ENCODE measurements around the gene SCP2.

Gene SCP2

DNA sequence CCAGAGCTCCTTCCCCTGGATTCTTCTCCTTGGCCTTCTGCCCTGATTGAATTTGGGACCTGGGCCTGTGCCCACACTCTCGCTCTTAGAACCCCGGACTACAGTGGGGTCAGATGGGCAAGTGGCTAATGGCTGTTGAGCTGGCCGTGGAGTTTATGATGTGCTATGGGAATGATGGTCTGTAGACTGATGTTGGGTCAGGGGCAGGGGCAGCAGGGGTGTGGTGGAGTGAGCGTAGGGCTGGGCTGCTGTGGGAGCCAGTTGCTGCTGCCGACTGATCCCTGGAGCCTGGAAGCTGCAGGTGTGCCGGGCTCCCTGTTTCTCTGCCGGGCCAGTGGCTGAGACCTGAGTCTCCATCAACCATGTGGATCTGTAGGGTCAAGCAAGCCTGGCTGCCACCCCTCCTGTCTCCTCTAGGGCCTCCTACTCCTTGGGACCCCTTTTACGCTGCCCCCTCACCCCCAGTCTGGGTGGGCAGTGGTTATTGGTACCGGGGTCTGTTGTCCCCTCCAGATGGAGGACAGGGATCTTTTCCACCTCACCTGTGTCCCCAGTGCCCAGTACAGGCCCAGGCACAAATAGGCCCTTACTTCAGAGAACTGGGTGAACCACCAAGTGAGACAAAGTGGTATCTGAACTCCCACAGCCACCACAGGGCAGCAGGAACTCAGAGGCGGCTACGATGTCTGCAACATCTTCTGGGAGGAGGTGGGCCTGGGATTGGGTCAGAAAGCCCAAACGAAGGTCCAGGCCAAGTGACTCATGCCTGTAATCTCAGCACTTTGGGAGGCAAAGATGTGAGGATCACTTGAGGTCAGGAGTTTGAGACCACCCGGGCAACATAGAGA is 140.0 kb downstream of the SCP2 start:
- DNase-seq (ENCODE audit: low read depth, low spot score): no peak

DNA sequence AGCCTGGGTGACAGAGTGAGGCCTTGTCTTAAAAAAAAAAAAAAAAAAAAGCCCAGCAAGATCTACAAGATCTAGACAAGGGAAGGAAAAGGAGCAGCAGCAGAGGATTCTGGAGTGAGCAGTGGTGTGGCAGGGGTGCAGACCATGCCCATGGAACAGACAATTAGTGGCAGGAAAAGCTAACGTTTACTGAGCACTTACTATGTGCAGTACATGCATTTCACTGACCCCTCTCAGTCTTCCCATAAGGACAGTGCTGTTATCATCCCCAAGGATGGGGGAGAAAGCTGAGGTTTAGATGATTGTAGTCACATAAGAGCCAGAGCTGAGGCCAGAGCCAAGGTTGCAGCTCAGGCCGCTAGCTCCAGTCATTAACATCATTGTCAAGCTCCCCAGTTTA is 140.8 kb downstream of the SCP2 start:
- no peak for DNase-seq (ENCODE audit: low read depth, low spot score)

DNA sequence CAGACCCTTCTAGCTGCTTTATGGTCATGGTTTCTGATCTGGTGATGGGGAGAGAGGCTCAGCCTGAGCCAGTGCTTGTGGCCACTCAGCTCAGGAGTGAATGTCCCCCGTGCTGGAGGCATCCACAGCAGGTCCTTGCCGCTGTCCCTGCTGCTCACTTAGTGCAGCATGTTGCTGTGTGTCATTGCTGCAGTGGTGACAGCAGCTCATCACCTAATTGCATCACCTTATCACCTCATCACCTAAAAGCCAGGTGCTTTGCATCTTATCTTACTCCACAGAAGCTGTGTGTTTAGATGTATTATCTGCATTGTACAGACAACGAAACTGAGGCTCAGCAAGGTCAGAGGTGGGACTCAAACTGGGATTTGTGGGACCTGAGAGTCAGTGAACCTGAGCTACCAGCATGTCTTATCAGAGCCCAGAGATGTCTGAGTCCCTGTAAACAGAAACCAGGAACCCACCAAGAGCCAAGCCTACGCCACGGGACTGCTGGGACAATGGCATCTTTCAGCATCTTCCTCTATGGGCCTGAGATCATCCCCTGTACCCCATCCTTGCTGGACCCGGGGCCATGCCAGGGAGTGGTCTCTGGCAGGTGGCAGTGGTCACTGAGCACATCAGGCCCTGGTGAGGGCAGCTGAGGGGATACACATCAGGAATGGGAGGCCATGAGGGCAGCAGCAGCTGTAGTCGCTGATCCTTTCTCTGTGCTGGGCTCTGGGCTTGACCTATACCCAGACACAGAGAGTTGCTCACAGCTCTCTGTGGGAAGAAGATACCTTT is 141.4 kb downstream of the SCP2 start:
- DNase-seq (ENCODE audit: low read depth, low spot score): no peak

DNA sequence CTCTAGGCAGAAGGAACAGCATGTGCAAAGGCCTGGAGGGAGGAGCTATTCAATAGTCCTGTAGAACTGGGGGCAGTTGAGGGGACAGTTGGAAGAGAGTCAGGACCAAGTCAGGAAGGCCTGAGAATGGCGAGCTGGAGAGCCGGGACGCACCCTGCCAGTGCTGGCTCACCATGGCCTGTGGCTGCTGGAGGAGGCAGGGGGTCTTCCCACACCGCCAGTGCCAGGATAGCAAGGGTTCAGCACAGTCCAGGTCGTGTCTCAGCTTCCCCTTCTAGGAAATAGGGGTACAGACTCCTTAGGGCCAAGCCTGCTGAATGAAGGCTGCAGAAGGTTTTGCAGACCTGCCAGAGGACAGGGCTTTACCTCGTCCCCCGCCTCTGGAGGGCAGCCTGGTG is 142.2 kb downstream of the SCP2 start:
- DNase-seq (ENCODE audit: low read depth, low spot score): no peak

DNA sequence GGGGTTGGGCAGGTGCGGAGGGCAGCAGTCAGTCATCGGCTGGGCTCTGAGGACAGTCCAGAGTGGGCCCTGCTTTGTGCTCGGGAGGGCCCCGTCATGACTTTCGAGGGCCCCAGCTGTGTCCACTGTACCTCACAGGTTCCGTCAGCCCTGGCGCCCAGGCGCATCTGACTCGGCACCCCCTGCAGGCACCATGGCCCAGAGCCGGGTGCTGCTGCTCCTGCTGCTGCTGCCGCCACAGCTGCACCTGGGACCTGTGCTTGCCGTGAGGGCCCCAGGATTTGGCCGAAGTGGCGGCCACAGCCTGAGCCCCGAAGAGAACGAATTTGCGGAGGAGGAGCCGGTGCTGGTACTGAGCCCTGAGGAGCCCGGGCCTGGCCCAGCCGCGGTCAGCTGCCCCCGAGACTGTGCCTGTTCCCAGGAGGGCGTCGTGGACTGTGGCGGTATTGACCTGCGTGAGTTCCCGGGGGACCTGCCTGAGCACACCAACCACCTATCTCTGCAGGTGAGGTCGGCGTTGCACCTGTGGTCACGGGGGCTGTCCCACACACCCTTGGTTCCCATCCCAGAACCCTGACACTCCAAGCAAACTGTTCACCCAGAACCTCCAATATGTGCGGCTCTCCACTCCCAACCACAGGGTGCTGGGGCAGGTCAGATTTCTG is 142.7 kb downstream of the SCP2 start:
- no peak for DNase-seq (ENCODE audit: low read depth, low spot score)

DNA sequence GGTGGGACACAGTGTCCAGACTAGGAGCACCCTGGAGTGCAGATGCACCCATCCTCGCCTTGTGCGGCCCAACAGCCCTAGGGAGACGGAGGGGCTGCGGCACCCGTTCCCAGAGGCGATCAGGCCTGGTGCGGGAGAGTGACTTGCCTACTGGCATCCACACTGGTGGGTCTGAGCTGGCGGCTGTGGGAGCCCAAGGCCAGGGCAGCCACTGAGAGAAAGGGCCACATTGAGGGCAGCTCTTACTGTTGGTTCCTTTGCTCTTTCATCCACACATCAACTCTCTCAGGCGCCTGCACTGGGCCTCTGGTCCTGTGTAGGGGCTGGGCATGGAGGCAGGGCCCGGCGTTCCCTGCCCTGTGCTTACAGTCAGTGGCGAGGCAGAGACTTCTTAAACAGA is 143.5 kb downstream of the SCP2 start:
- no peak for DNase-seq (ENCODE audit: low read depth, low spot score)

DNA sequence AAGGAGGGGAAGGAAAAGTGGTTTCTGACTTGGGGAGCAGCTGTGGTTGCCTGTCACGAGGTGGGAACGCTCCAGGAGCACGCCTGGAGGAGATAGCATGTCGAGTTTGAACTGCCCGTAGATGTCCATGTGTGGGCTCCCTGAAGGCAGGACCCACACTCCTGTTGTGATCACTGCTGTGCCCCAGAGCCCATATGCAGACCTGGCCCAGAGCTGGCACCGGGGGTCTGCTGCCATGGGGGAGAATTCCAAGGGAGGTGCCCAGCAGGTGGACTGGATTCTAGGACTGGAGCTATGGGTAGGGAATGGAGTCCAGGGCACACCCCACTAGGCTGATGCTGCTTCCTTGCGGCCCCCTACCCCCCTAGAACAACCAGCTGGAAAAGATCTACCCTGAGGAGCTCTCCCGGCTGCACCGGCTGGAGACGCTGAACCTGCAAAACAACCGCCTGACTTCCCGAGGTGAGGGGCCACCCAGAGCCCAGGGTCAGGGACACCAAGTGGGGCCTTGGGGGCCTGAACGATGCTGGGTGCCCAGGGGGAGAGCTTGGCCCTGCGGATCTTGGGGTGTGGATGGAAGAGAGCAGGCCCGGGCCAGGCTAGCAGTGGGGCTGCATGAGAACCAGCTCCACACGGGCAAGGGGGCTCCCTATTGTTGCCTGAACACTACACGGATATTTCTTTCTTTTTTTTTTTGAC is 144.2 kb downstream of the SCP2 start:
- no peak for DNase-seq (ENCODE audit: low read depth, low spot score)

DNA sequence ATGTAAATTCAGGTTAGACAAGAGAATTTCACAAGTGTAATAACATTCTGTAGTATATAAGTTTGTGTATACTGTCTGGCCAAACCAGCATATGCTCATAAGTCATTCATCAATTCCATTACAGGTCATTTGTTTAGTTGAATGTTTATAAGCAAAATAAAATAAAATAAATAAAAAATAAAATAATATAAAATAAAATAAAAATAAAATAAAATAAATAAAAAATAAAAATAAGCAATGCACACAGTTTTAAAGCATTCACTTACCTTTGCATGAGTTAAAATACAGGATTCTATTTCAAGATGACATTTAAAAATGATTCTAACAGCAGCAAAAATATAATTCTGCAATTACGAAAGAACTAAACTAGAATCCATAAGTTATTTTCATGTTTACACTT is 144.8 kb downstream of the SCP2 start:
- no peak for DNase-seq (ENCODE audit: low read depth, low spot score)

DNA sequence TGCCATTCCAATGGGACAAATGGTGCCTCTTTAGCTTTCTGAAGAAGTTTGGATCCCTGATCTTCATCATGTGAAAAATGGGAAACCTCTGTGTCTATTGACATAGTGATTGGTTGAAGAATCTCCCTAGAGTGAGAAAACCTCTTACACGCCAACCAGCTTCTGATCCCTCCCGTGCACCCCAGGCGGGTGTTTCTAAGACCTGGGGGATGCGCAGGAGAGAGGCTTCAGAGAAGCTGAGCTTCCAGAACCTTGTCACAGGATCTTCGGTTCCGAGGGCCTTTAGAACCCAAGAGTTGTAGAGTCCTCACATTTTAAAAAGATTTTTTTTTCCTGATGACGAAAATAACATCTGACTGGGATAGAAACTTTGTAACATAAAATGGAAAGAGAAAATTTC is 146.2 kb downstream of the SCP2 start:
- no peak for DNase-seq (ENCODE audit: low read depth, low spot score)

DNA sequence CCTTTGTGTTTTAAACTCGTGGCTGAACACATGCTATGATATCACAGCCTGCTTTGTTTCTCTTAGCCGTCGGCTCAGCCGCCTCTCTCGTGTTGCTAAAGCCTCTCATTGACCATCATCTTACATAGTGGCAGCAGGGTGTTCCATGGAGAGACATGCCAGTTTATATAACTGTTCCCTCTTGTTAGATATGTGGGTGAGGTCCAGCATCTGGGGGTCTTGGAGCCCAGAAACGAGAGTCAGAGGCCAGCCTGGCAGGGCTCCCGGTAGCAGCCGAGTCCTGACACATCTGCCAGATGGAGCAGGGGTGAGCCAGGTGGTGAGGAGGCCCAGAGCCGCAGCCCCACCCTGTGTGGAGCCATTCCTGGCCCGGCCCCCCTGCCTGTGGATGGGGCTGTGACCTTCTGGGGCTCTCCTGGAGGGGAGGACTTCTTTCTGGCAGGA is 146.8 kb downstream of the SCP2 start:
- DNase-seq (ENCODE audit: low read depth, low spot score): no peak

DNA sequence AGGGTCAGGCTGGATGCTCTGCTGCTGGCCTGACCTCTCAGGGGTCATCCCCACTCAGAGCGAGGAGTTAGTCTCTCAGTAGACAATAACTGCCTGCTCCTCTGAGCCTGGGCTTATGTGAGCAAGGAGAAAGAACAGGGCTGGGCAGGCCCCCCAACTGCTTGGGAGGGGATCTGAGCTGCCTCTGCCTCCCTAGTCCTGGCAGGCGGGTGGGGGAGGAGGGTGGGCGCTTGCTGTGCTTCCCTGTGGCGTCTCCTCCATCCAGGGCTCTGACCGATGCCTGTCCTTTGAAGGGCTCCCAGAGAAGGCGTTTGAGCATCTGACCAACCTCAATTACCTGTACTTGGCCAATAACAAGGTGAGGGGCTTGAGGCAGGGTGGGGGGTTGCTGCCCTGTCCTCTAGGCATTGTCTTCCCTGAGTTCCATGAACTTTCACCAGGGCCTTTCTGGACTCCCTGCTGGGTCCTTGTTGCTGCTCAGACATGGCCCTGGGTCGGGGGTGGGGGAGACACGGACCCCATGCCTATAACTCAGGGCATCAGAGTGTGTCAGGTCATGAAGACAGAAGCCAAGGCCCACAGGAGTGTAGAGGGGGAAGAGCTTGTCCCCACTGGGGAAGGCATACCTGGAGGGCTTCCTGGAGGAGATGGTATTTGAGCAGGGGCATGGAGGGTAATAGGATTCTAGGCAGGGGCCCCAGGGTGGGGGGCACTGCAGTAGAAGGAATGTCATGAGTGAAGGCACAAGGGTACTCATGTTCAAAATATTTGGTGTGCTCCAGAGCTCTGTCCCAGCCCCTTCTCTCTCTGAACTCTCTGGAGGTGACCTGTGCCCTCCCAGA is 147.5 kb downstream of the SCP2 start:
- DNase-seq (ENCODE audit: low read depth, low spot score): no peak

DNA sequence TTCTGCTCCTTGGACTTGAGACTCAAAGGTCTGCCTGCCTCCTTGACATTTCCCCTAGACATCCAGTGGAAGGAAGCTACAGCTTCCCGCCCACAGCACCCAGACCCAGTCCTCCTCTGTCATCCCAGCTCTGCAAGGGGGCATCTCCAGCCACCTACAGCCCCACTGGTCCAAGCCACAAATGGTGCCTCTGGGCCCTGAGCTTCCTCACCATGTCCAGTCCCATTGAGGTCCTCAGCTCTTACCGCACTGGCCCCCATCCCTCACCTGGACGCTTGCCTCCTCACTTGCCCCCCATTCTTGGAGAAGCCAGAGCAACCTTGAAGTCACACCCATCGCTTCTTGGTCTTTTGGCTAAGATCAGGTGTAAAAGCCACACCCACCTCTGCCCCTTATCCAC is 148.1 kb downstream of the SCP2 start:
- no peak for DNase-seq (ENCODE audit: low read depth, low spot score)

DNA sequence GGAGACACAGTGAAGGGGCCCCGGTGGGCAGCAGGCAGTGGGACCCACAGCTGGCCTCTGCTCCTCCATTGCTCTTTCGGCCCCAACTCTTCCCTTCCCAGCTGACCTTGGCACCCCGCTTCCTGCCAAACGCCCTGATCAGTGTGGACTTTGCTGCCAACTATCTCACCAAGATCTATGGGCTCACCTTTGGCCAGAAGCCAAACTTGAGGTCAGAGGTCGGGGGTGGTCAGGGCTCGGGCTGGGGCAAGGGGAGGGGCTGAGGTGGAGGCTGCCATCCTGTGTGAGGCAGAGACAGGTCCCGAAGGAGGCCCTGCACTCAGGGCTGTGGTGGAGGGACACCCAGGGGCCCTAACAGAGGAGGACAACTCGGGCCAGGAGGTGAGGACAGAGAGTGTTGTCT is 148.7 kb downstream of the SCP2 start:
- DNase-seq (ENCODE audit: low read depth, low spot score): no peak

DNA sequence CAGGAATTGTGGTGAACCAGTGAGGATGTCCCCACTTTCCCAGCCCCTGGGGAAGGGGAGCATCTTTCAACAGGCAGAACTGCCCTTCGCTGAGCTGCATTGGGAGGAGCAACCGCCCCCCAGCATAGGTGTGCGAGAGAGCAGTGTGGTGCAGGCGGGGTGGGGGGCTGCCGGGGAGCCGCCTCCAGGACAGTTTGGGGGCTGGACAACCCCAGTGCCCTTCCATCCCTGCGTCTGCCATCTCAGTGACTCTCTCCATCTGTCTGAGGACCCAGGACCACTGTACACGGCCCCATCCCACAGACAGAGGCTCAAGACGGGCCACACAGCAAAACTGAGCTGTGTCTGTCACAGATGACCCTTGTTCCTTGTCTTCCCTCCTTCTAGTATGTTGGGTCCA is 149.1 kb downstream of the SCP2 start:
- DNase-seq (ENCODE audit: low read depth, low spot score): no peak

DNA sequence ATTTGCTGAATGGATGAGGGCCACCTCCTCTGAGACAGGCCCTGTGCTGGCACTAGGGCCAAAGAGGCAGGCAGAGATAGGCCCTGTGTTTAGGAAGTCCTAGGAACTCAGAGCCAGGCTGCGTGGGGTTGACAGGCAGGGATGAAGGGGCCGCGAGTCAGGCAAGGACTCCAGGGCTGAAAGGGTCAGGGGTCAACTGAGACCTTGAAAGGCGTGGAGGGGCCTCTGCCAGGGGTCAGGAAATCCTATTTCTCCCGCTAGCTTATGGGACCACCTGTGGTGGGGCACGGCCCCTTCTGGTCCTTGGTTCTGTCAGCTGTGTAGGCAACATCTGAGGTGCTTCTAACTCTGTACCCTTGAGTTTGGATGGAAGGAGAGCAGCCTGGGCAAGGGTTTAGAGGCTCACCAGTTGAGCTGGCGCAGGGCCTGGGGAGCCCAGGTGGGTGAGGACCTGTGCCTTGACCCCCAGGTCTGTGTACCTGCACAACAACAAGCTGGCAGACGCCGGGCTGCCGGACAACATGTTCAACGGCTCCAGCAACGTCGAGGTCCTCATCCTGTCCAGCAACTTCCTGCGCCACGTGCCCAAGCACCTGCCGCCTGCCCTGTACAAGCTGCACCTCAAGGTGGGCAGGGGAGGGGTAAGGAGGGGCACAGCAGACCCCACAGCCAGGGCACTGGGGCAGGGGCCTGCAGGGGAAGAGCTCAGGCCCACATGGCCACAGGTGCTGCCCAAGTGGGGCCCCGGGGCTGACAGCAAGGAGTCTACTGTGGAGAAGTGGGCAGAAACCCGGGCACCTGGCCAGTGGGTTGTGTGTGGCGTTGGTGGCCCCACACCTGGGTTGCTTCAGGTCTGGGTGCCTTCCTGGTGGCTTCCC is 149.9 kb downstream of the SCP2 start:
- no peak for DNase-seq (ENCODE audit: low read depth, low spot score)

DNA sequence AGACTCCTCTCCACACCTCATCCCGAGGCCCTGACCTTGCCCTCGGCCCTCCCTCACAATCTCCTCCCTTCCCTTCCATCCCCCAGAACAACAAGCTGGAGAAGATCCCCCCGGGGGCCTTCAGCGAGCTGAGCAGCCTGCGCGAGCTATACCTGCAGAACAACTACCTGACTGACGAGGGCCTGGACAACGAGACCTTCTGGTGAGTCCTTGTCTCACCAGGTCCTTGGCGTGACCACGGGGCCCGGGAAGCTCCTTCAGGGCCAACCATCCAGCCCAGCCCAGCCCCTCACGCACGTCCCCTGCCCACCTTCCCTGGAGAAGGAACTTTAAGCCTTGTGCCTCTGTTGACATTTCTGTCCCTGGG is 150.5 kb downstream of the SCP2 start:
- DNase-seq (ENCODE audit: low read depth, low spot score): no peak

DNA sequence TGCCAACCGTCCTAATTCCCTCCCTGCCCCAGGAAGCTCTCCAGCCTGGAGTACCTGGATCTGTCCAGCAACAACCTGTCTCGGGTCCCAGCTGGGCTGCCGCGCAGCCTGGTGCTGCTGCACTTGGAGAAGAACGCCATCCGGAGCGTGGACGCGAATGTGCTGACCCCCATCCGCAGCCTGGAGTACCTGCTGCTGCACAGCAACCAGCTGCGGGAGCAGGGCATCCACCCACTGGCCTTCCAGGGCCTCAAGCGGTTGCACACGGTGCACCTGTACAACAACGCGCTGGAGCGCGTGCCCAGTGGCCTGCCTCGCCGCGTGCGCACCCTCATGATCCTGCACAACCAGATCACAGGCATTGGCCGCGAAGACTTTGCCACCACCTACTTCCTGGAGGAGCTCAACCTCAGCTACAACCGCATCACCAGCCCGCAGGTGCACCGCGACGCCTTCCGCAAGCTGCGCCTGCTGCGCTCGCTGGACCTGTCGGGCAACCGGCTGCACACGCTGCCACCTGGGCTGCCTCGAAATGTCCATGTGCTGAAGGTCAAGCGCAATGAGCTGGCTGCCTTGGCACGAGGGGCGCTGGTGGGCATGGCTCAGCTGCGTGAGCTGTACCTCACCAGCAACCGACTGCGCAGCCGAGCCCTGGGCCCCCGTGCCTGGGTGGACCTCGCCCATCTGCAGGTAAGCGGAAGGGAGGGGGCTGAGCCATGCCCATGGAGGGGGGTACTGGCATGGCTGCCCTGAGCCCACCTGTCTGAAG is 151.4 kb downstream of the SCP2 start:
- no peak for DNase-seq (ENCODE audit: low read depth, low spot score)

DNA sequence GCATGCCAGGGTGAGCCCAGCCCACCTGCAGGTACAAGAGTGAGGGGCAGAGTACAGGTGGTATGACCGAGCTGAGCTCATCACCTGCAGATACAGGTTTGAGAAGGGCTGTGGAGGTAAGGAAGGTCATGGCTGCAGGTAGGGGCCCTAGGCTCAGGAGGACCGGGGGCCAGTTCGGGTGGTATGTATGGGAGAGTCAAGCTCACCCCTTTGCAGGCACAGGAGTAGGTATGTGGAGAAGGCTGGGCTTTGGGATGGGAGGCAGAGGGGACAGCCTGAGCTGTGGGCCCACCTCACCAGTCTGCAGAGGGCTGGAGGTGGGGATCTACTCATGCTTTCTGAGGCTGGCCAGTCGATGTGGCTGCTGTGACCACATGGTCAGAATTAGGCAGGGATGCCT is 152.2 kb downstream of the SCP2 start:
- DNase-seq (ENCODE audit: low read depth, low spot score): no peak

DNA sequence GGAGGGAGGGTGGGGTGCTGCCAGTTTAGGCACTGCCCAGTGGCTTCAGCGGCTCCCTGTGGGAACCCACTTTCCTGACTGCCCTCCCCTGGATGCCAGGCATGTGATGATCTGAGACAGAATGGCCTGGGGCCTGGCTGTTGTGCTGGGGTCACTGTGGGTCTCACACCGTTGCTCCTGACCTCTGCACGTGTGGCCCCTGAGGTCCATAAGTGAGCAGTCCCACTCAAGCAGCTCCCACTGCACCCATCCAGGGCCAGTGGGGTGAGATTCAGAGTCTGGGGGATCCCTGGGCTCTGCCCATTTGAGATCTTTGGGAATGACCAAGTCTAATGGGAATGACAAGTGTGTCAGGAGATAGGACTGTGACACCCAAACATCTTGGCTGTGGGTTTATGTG is 153.0 kb downstream of the SCP2 start:
- DNase-seq (ENCODE audit: low read depth, low spot score): no peak

Measured in iPS DF 19.7 (cell line).